Astrocyte (in vitro differentiated cells and primary cell): Measurements from ENCODE around the gene MAF.

ENCODE experiments used
- EZH2 ChIP-seq: IDR thresholded peaks from 2 replicates; pipeline ENCODE4 v1.6.1; 2012; ENCODE audit warnings: mild to moderate bottlenecking, low read length, inconsistent platforms; ENCODE audit not compliant: insufficient read depth
- TF ChIP-seq, protein P1 (sequence below): IDR thresholded peaks from 2 replicates; pipeline ENCODE4 v1.5.1; 2011; ENCODE audit warnings: low read depth, mild to moderate bottlenecking, inconsistent platforms, low read length, moderate library complexity; ENCODE audit not compliant: insufficient read depth

DNA sequence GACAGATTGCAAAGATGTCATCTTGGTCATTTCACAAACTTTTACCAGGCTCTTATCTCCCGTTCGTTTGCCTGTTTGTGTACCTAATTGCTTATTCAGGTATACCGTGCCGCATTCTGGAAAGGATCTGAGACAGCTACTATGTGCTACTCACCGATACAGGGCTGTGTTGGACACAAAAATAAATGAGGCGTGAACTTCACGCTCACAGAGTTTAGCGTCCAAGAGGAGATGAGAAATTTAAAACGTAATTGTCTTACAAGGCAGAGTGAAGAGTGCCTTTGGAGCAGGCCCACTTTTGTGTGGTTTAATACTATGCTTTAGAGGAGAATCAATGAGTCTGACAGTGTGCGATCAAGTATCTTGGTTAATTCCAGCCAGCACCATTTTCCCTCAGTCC lies 26.7 kb downstream of the MAF start:
- TF ChIP-seq, protein P1, sequence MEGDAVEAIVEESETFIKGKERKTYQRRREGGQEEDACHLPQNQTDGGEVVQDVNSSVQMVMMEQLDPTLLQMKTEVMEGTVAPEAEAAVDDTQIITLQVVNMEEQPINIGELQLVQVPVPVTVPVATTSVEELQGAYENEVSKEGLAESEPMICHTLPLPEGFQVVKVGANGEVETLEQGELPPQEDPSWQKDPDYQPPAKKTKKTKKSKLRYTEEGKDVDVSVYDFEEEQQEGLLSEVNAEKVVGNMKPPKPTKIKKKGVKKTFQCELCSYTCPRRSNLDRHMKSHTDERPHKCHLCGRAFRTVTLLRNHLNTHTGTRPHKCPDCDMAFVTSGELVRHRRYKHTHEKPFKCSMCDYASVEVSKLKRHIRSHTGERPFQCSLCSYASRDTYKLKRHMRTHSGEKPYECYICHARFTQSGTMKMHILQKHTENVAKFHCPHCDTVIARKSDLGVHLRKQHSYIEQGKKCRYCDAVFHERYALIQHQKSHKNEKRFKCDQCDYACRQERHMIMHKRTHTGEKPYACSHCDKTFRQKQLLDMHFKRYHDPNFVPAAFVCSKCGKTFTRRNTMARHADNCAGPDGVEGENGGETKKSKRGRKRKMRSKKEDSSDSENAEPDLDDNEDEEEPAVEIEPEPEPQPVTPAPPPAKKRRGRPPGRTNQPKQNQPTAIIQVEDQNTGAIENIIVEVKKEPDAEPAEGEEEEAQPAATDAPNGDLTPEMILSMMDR = no peak
- TF ChIP-seq EZH2 = no peak
